Endodermal cell (in vitro differentiated cells): ENCODE data around the gene RGS6. TPM values are rescaled to one million over a fixed set of nuclear protein-coding genes. Genes with fewer than 3 reads are reported as not detected.
A peak's percentile ranks its signal among the peaks of the same experiment; 100 is the strongest.

ENCODE experiments used
- DNase-seq: peaks from one replicate; pipeline ENCODE4 v3.0.0-alpha.2; 2017
- H3K27ac ChIP-seq: 2 replicates; pipeline ENCODE4 v1.5.1; 2013; ENCODE audit warnings: mild to moderate bottlenecking, low read depth, low read length, moderate library complexity
- H3K27me3 ChIP-seq: 2 replicates; pipeline ENCODE4 v1.6.1; 2013; ENCODE audit warnings: mild to moderate bottlenecking, low read length, moderate library complexity; ENCODE audit not compliant: insufficient read depth, control insufficient read depth, poor library complexity, severe bottlenecking
- H3K36me3 ChIP-seq: 2 replicates; pipeline ENCODE4 v1.7.0; 2013; ENCODE audit warnings: mild to moderate bottlenecking, low read length, moderate library complexity; ENCODE audit not compliant: control insufficient read depth, insufficient read depth
- H3K4me1 ChIP-seq: one replicate; pipeline ENCODE4 v1.7.0; 2013; ENCODE audit warnings: low read length; ENCODE audit not compliant: control insufficient read depth, insufficient read depth
- H3K4me3 ChIP-seq: 2 replicates; pipeline ENCODE4 v1.5.1; 2013; ENCODE audit warnings: mild to moderate bottlenecking, low read length, moderate library complexity
- H3K9ac ChIP-seq: 2 replicates; pipeline ENCODE4 v1.6.1; 2013; ENCODE audit warnings: mild to moderate bottlenecking, low read length, moderate library complexity; ENCODE audit not compliant: poor library complexity, severe bottlenecking; ENCODE audit errors: extremely low read depth
- H3K9me3 ChIP-seq: 2 replicates; pipeline ENCODE4 v1.6.1; 2013; ENCODE audit warnings: mild to moderate bottlenecking, low read length, moderate library complexity; ENCODE audit not compliant: control insufficient read depth
- H3K27ac Mint-ChIP-seq: 2 replicates; pipeline ENCODE4 v1.8.0; 2020; ENCODE audit warnings: mixed read lengths
- H3K27me3 Mint-ChIP-seq: 2 replicates; pipeline ENCODE4 v1.8.0; 2021; ENCODE audit warnings: mild to moderate bottlenecking, mixed read lengths; ENCODE audit not compliant: insufficient read depth
- H3K36me3 Mint-ChIP-seq: 2 replicates; pipeline ENCODE4 v1.8.0; 2020; ENCODE audit warnings: low read depth, mixed read lengths
- H3K4me1 Mint-ChIP-seq: 2 replicates; pipeline ENCODE4 v1.8.0; 2020; ENCODE audit warnings: mixed read lengths
- H3K4me3 Mint-ChIP-seq: 2 replicates; pipeline ENCODE4 v1.8.0; 2020; ENCODE audit warnings: mild to moderate bottlenecking, moderate library complexity, mixed read lengths
- H3K9me3 Mint-ChIP-seq: 2 replicates; pipeline ENCODE4 v1.8.0; 2020; ENCODE audit warnings: mild to moderate bottlenecking, mixed read lengths
- WGBS, 2 experiments: methylation state at CpG; one replicate each; pipeline versions ENCODE4 v1.1.5 to v1.1.7; 2013; ENCODE audit warnings: missing lambda C conversion rate in 2 of 2, mixed read lengths in 1 of 2; ENCODE audit not compliant: insufficient coverage in 1 of 2, insufficient read length in 1 of 2; 5-methylcytosine and 5-hydroxymethylcytosine counted together
- total RNA-seq, 2 donors: library from RNA; stranded (reverse); fragmentation: NEBNext Ultra II Directional in 1 of 2; extraction: Animal tissue kit (Norgen Biotek cat#: 25700) in 1 of 2; gene quantifications; 2 replicates in 1 of 2; 3 replicates in 1 of 2; pipeline ENCODE4 v1.2.1, GENCODE V29; 2021
- TF ChIP-seq, protein P1 (sequence below): fragments of 200-600 bp; sonication (generic); conservative IDR thresholded peaks from 2 replicates; pipeline ENCODE4 v1.5.0; 2021; ENCODE audit warnings: antibody characterized with exemption, mild to moderate bottlenecking

RGS6 gene
- total RNA-seq, 2 donors from 2014 or later = 10.1 to 16.3 TPM

DNA sequence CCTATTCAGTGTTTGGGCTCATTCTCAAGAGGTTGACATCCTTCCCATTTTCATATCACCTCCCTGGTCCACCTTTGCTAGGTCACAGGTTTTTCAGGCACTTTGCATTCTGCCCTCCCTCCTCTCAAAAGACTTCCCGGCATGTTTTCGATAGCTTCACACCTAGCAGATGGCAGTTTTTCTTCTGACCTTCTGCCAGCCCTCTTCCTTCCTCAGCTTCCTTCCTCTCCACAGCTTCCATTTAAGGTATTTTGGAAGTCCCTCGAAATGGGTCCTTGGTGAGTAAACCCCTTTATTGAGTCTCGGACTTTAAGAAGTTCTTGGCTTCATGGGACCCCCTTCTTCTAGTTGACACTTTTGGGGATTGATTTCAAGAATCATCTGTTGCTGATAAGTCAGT is 358.0 kb downstream of the RGS6 start:
- no peak overlapping the region for H3K4me3 ChIP-seq
- no peak overlapping the region for H3K27ac ChIP-seq
- TF ChIP-seq, protein P1, sequence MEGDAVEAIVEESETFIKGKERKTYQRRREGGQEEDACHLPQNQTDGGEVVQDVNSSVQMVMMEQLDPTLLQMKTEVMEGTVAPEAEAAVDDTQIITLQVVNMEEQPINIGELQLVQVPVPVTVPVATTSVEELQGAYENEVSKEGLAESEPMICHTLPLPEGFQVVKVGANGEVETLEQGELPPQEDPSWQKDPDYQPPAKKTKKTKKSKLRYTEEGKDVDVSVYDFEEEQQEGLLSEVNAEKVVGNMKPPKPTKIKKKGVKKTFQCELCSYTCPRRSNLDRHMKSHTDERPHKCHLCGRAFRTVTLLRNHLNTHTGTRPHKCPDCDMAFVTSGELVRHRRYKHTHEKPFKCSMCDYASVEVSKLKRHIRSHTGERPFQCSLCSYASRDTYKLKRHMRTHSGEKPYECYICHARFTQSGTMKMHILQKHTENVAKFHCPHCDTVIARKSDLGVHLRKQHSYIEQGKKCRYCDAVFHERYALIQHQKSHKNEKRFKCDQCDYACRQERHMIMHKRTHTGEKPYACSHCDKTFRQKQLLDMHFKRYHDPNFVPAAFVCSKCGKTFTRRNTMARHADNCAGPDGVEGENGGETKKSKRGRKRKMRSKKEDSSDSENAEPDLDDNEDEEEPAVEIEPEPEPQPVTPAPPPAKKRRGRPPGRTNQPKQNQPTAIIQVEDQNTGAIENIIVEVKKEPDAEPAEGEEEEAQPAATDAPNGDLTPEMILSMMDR = no peak
- DNase-seq = no peak
- H3K27ac Mint-ChIP-seq = no peak overlapping the region
- peaks cover 9% of the 10 kb centered on the region for H3K36me3 Mint-ChIP-seq
- H3K27me3 ChIP-seq = no peaks in the 10 kb centered on the region
- H3K36me3 ChIP-seq = no peaks in the 10 kb centered on the region
- no peaks in the 10 kb centered on the region for H3K27me3 Mint-ChIP-seq
- H3K9me3 Mint-ChIP-seq = peaks cover 37% of the 10 kb centered on the region
- 93 to 95% methylated on average over 4 of the region's 4 CpGs for WGBS, 2 experiments
- no peak overlapping the region for H3K4me3 Mint-ChIP-seq
- H3K9me3 ChIP-seq = peaks cover 19% of the 10 kb centered on the region
- H3K9ac ChIP-seq = no peak overlapping the region
- peaks cover 12% of the 10 kb centered on the region for H3K4me1 Mint-ChIP-seq
- no peaks in the 10 kb centered on the region for H3K4me1 ChIP-seq

DNA sequence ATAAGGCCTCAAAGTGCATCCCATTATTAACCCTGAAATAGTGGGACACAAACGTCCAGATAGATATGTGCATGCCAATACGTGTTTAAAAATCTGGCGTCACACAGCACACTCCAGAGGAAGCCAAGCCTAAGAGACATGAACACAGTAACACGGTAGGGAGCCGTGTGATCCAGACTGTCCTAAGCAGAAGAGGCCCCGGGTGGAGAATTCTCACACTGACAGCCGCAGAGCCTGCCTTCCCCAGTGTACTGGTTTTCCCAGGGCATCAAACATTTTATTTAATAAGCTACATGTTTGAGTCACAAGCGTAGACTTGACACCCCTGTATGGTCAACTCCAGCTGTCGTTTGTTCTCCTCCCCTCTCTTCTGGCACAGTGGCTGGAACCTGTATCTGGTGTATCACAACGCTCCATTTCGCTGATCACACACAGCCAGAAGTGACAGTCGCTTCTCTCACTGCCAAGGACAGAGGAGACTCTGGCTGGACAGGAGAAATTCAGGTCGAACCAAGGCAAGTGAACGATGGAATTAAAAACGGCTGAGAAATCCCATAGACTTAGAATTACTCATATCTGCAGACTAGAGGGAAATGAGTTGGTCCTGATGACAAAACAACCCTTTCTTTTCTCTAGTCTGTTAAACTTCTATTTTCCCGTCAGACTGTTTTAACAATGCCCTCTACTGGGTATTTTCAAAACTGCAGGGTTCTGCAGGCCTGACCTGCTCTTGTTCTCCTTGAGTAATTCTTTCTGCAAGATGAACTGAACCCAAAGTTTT is 359.9 kb downstream of the RGS6 start:
- TF ChIP-seq, protein P1 = peak; percentile 85
- Histone ChIP-seq H3K4me1 (no peaks in the 10 kb centered on the region), H3K4me3 (no peak overlapping the region), H3K36me3 (no peaks in the 10 kb centered on the region), H3K9ac (no peak overlapping the region), H3K27me3 (no peaks in the 10 kb centered on the region), H3K27ac (no peak overlapping the region), H3K9me3 (peaks cover 11% of the 10 kb centered on the region)
- peaks cover 24% of the 10 kb centered on the region for H3K9me3 Mint-ChIP-seq
- no peak overlapping the region for H3K27ac Mint-ChIP-seq
- peaks cover 12% of the 10 kb centered on the region for H3K4me1 Mint-ChIP-seq
- H3K4me3 Mint-ChIP-seq = no peak overlapping the region
- no peaks in the 10 kb centered on the region for H3K27me3 Mint-ChIP-seq
- 74% methylated on average over 16 of the region's 16 CpGs for WGBS, 2 experiments
- peaks cover 5% of the 10 kb centered on the region for H3K36me3 Mint-ChIP-seq
- DNase-seq = peak; percentile 74

DNA sequence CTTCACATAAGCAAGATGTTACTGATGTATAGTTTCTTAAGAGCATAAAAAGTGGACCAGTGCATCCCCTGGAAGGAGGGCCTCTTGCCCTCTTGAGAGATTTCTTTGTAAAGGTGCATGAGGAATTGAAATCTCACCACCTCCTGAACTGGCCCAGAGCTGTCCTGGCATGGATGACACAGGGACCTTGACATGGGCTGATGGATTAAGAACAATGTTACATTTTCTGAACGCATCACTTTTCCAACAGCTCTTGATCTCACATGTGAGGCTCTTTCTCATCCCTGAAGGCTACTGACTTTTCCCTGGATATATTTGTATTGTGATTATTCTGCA is 360.4 kb downstream of the RGS6 start:
- Histone ChIP-seq H3K4me1 (no peaks in the 10 kb centered on the region), H3K27ac (no peak overlapping the region), H3K36me3 (no peaks in the 10 kb centered on the region), H3K27me3 (no peaks in the 10 kb centered on the region), H3K4me3 (no peak overlapping the region), H3K9me3 (peaks cover 10% of the 10 kb centered on the region), H3K9ac (no peak overlapping the region)
- TF ChIP-seq, protein P1 = no peak
- no peak overlapping the region for H3K27ac Mint-ChIP-seq
- H3K4me3 Mint-ChIP-seq = no peak overlapping the region
- no peaks in the 10 kb centered on the region for H3K27me3 Mint-ChIP-seq
- DNase-seq = no peak
- peaks cover 12% of the 10 kb centered on the region for H3K4me1 Mint-ChIP-seq
- H3K9me3 Mint-ChIP-seq = peaks cover 21% of the 10 kb centered on the region
- peaks cover 4% of the 10 kb centered on the region for H3K36me3 Mint-ChIP-seq
- 62% methylated on average over 1 of the region's 1 CpG; no CpG with 5 or more reads in 1 of the 2 experiments for WGBS, 2 experiments
